ENCODE results near the gene HLA-DQB2. TPM values are rescaled to one million over a fixed set of nuclear protein-coding genes. Genes with fewer than 3 reads are reported as not detected.

Gene HLA-DQB2
- total and polyA plus RNA-seq, 2 of the 4 experiments (the other 2 are of a cell fraction) = not detected

GRCh38 chr6:32772656-32773055, 9.3 kb upstream of the HLA-DQB2 start:
- Histone ChIP-seq H2AFZ (replicated peaks; ENCODE audit: low read length, poor library complexity) (no peak overlapping the region), H3K23ac (ENCODE audit: low read depth, low read length) (no peak overlapping the region), H2AK5ac (ENCODE audit: low read depth, low read length) (no peak overlapping the region), H2BK20ac (ENCODE audit: low read depth, low read length) (no peak overlapping the region), H3K4me3 (ENCODE audit: insufficient read depth, low read depth, low read length) (no peak overlapping the region), H3K56ac (ENCODE audit: extremely low read depth, insufficient read depth, low read length) (no peak overlapping the region), H3K9me3 (ENCODE audit: control insufficient read depth, insufficient read depth, low read length) (no peaks in the 10 kb centered on the region), H4K5ac (ENCODE audit: low read depth, low read length) (no peak overlapping the region), H4K8ac (ENCODE audit: low read depth in 2 of 2, low read length in 2 of 2) (no peak overlapping the region), H2AK9ac (replicated peaks; ENCODE audit: low read depth, low read length, poor library complexity) (no peak overlapping the region), H3K14ac (replicated peaks; ENCODE audit: low read depth, low read length) (no peak overlapping the region), H3K27me3 (ENCODE audit: control insufficient read depth, insufficient read depth, low read length) (peaks cover under 1% of the 10 kb centered on the region), H3K9me1 (ENCODE audit: insufficient read depth, low read length) (no peaks in the 10 kb centered on the region), H3K4me1 (ENCODE audit: control insufficient read depth, insufficient read depth, low read length) (no peaks in the 10 kb centered on the region), H4K91ac (ENCODE audit: insufficient read depth, low read depth, low read length) (no peak overlapping the region), H2BK120ac (ENCODE audit: low read depth, low read length) (no peak overlapping the region), H3K9ac (ENCODE audit: low read depth, low read length) (no peak overlapping the region), H2BK15ac (ENCODE audit: low read depth, low read length) (no peak overlapping the region), H3K4me2 (ENCODE audit: low read depth, low read length) (no peak overlapping the region), H3K36me3 (ENCODE audit: control insufficient read depth, insufficient read depth, low read length) (no peaks in the 10 kb centered on the region), H3K18ac (ENCODE audit: low read depth, low read length) (no peak overlapping the region), H3K79me1 (ENCODE audit: low read depth in 1 of 2, low read length in 2 of 2) (no peaks in the 10 kb centered on the region), H4K20me1 (ENCODE audit: insufficient read depth, low read length) (no peaks in the 10 kb centered on the region), H2BK5ac (ENCODE audit: low read depth, low read length, poor library complexity, severe bottlenecking) (no peak overlapping the region), H3K4ac (ENCODE audit: low read depth, low read length) (no peak overlapping the region), H3K27ac (ENCODE audit: insufficient read depth, low read length) (no peak overlapping the region)
- dilution Hi-C loops (cut with HindIII; ENCODE audit: low sequenced_read_pairs, unreplicated experiment) (no loop called here), intact Hi-C loops (cut with micrococcal nuclease) (no loop called here), in situ Hi-C loops (cut with MboI; ENCODE audit: low sequenced_read_pairs) (no loop called here)
- TF ChIP-seq MAZ (IDR thresholded peaks at IDR 0.05; ENCODE audit: borderline replicate concordance, low read depth, low read length) (no peak), SMC3 (IDR thresholded peaks at IDR 0.05; ENCODE audit: low read depth, low read length) (no peak), POLR2A (IDR thresholded peaks at IDR 0.05; ENCODE audit: low read depth, low read length) (no peak), RFX5 (IDR thresholded peaks at IDR 0.05; ENCODE audit: low read depth, low read length) (no peak), FOS (IDR thresholded peaks at IDR 0.05; ENCODE audit: low read depth, low read length) (no peak), RCOR1 (IDR thresholded peaks at IDR 0.05; ENCODE audit: insufficient replicate concordance, low read length) (no peak), MXI1 (IDR thresholded peaks at IDR 0.05; ENCODE audit: borderline replicate concordance, low read depth, low read length) (no peak), RAD21 (IDR thresholded peaks at IDR 0.05; ENCODE audit: low read length) (no peak), USF2 (IDR thresholded peaks at IDR 0.05; ENCODE audit: low read depth, low read length) (no peak), ELK1 (IDR thresholded peaks at IDR 0.05; ENCODE audit: borderline replicate concordance, low read depth, low read length) (no peak), CTCF (conservative IDR thresholded peaks at IDR 0.05; ENCODE audit: low read depth, low read length) (no peak), NFE2L2 (IDR thresholded peaks at IDR 0.05; ENCODE audit: low read depth, low read length) (no peak), BHLHE40 (IDR thresholded peaks at IDR 0.05; ENCODE audit: low read depth, low read length) (no peak), MAFK (IDR thresholded peaks at IDR 0.05; ENCODE audit: low read depth, low read length) (no peak)
- ATAC-seq (ENCODE audit: low read depth) (no peak), DNase-seq (no peak)
- BruUV-seq (replicated peaks) = no TSS peak
- POLR2A ChIA-PET (ENCODE audit: unreplicated experiment) = no interaction called here
- WGBS, 2 experiments (ENCODE audit: extremely low coverage in 2 of 2, insufficient read length in 1 of 2) = no CpG with 5 or more reads among the region's 1 CpG
- CTCF ChIA-PET = no interaction called here
